GM23338 (cell line): Measurements from ENCODE around the gene PTPRF. TPM values are rescaled to one million over a fixed set of nuclear protein-coding genes. Genes with fewer than 3 reads are reported as not detected.

Experiments
- ATAC-seq: fragments of 200-7000 bp; cut with Tn5 transposase; 3 replicates; pipeline ENCODE4 v1.9.1; 2020
- DNase-seq: peaks from one replicate; pipeline ENCODE4 v3.0.0-alpha.2; 2015; ENCODE audit warnings: low spot score
- H2AFZ ChIP-seq: fragments of 200-600 bp; sonication (generic); 2 replicates; pipeline ENCODE4 v1.8.0; 2016; ENCODE audit warnings: antibody characterized with exemption, mild to moderate bottlenecking, moderate library complexity
- H3F3A ChIP-seq: fragments of 200-600 bp; sonication (generic); replicated peaks from 2 replicates; pipeline ENCODE4 v1.8.0; 2017; ENCODE audit warnings: antibody characterized with exemption, mixed run types, low read depth
- H3K27ac ChIP-seq: fragments of 200-600 bp; sonication (generic); 2 replicates; pipeline ENCODE4 v1.6.1; 2016; ENCODE audit warnings: low read depth
- H3K27me3 ChIP-seq: fragments of 200-600 bp; sonication (generic); 2 replicates; pipeline ENCODE4 v1.8.0; 2016; ENCODE audit warnings: mild to moderate bottlenecking, mixed run types, moderate library complexity; ENCODE audit not compliant: insufficient read depth
- H3K36me3 ChIP-seq: fragments of 200-600 bp; sonication (generic); 2 replicates; pipeline ENCODE4 v1.8.0; 2016; ENCODE audit warnings: mild to moderate bottlenecking; ENCODE audit not compliant: insufficient read depth
- H3K4me1 ChIP-seq: fragments of 200-600 bp; sonication (generic); 2 replicates; pipeline ENCODE4 v1.8.0; 2016; ENCODE audit warnings: mild to moderate bottlenecking, moderate library complexity; ENCODE audit not compliant: insufficient read depth
- H3K4me2 ChIP-seq: fragments of 200-600 bp; sonication (generic); 2 replicates; pipeline ENCODE4 v1.7.1; 2017; ENCODE audit warnings: mixed run types
- H3K4me3 ChIP-seq: fragments of 200-600 bp; sonication (generic); 2 replicates; pipeline ENCODE4 v1.6.1; 2016; ENCODE audit warnings: mixed run types
- H3K79me2 ChIP-seq: fragments of 200-600 bp; sonication (generic); replicated peaks from 2 replicates; pipeline ENCODE4 v1.8.0; 2017; ENCODE audit warnings: mild to moderate bottlenecking; ENCODE audit not compliant: insufficient read depth
- H3K9me2 ChIP-seq: fragments of 200-600 bp; sonication (generic); 2 replicates; pipeline ENCODE4 v1.8.0; 2017; ENCODE audit not compliant: insufficient read depth
- H4K20me1 ChIP-seq: fragments of 200-600 bp; sonication (generic); replicated peaks from 2 replicates; pipeline ENCODE4 v1.8.0; 2017; ENCODE audit warnings: mild to moderate bottlenecking; ENCODE audit not compliant: insufficient read depth
- H3K27ac Mint-ChIP-seq: 2 replicates; pipeline ENCODE4 v1.8.0; 2020; ENCODE audit warnings: inconsistent platforms, mild to moderate bottlenecking, moderate library complexity, mixed read lengths
- H3K27me3 Mint-ChIP-seq: 3 replicates; pipeline ENCODE4 v1.8.0; 2022; ENCODE audit warnings: low read depth, mild to moderate bottlenecking, moderate library complexity, mixed read lengths, inconsistent platforms; ENCODE audit not compliant: insufficient read depth, poor library complexity
- H3K36me3 Mint-ChIP-seq: 3 replicates; pipeline ENCODE4 v1.8.0; 2021; ENCODE audit warnings: low read depth, mild to moderate bottlenecking, inconsistent platforms, moderate library complexity, mixed read lengths
- H3K4me1 Mint-ChIP-seq: 3 replicates; pipeline ENCODE4 v1.8.0; 2020; ENCODE audit warnings: mild to moderate bottlenecking, inconsistent platforms, mixed read lengths
- H3K4me3 Mint-ChIP-seq: 3 replicates; pipeline ENCODE4 v1.8.0; 2021; ENCODE audit warnings: moderate library complexity, mild to moderate bottlenecking, inconsistent platforms, mixed read lengths
- H3K9me3 Mint-ChIP-seq: 3 replicates; pipeline ENCODE4 v1.8.0; 2020; ENCODE audit warnings: moderate library complexity, mild to moderate bottlenecking, inconsistent platforms, mixed read lengths
- CREB1 ChIP-seq: fragments of 250-450 bp; sonication (Bioruptor Pico); IDR thresholded peaks from 2 replicates; pipeline ENCODE4 v1.5.0; 2020; ENCODE audit warnings: low read depth, mild to moderate bottlenecking, moderate library complexity
- EZH2 ChIP-seq: fragments of 200-600 bp; sonication (generic); IDR thresholded peaks from one replicate; pipeline ENCODE4 v1.8.0; 2017; ENCODE audit warnings: antibody characterized with exemption, mild to moderate bottlenecking, low read depth; ENCODE audit not compliant: unreplicated experiment
- EZH2phosphoT487 ChIP-seq: fragments of 200-600 bp; sonication (generic); IDR thresholded peaks from one replicate; pipeline ENCODE4 v1.8.1; 2018; ENCODE audit warnings: antibody characterized with exemption; ENCODE audit not compliant: unreplicated experiment
- JUNB ChIP-seq: IDR thresholded peaks from one replicate; pipeline ENCODE4 v1.6.1; 2016; ENCODE audit warnings: antibody characterized with exemption; ENCODE audit not compliant: unreplicated experiment
- NANOG ChIP-seq: IDR thresholded peaks from 2 replicates; pipeline ENCODE4 v1.6.1; 2016; ENCODE audit warnings: antibody characterized with exemption, borderline replicate concordance
- POLR2AphosphoS5 ChIP-seq: IDR thresholded peaks from 2 replicates; pipeline ENCODE4 v1.6.1; 2016; ENCODE audit warnings: antibody characterized with exemption, low read depth
- STAT1 ChIP-seq: IDR thresholded peaks from one replicate; pipeline ENCODE4 v1.6.1; 2016; ENCODE audit warnings: antibody characterized with exemption; ENCODE audit not compliant: unreplicated experiment
- ZNF114 ChIP-seq: fragments of 250-450 bp; sonication (Bioruptor Pico); IDR thresholded peaks from 2 replicates; pipeline ENCODE4 v1.5.0; 2020; ENCODE audit warnings: mild to moderate bottlenecking, moderate library complexity
- ZNF331 ChIP-seq: fragments of 250-450 bp; sonication (Bioruptor Pico); IDR thresholded peaks from 2 replicates; pipeline ENCODE4 v1.5.0; 2020; ENCODE audit warnings: low read depth, mild to moderate bottlenecking, moderate library complexity
- ZNF462 ChIP-seq: fragments of 250-450 bp; sonication (Bioruptor Pico); IDR thresholded peaks from 2 replicates; pipeline ENCODE4 v1.5.0; 2020; ENCODE audit warnings: mild to moderate bottlenecking, moderate library complexity
- polyA plus RNA-seq: library from polyadenylated mRNA; unstranded; fragments of >200 nt; fragmentation: Nextera tagmentation; extraction: Ambion mirVana; gene quantifications from 2 replicates; pipeline ENCODE4 v1.2.1, GENCODE V29; 2016
- total RNA-seq: library from RNA; depleted of rRNA; stranded (reverse); fragments of >200 nt; shearing (Covaris generic); gene quantifications from 2 replicates; pipeline ENCODE4 v1.2.3, GENCODE V29; 2014
- TF ChIP-seq, protein P1 (sequence below): IDR thresholded peaks from one replicate; pipeline ENCODE4 v1.6.1; 2018; ENCODE audit warnings: antibody characterized with exemption; ENCODE audit not compliant: unreplicated experiment
- TF ChIP-seq, protein P2 (sequence below): IDR thresholded peaks from 2 replicates; pipeline ENCODE4 v1.6.1; 2016; ENCODE audit warnings: antibody characterized with exemption
- TF ChIP-seq, protein P3 (sequence below), 2 experiments: fragments of 200-600 bp in 1 of 2; sonication (generic) in 1 of 2; conservative IDR thresholded peaks; 2 replicates each; pipeline versions ENCODE4 v1.5.1 to v1.6.1; 2016 to 2017; ENCODE audit warnings: antibody characterized with exemption in 2 of 2, low read depth in 2 of 2, mild to moderate bottlenecking in 2 of 2, moderate library complexity in 1 of 2

PTPRF gene
- total and polyA plus RNA-seq, 2 experiments from 2014 or later: 52.4 to 173 TPM

DNA sequence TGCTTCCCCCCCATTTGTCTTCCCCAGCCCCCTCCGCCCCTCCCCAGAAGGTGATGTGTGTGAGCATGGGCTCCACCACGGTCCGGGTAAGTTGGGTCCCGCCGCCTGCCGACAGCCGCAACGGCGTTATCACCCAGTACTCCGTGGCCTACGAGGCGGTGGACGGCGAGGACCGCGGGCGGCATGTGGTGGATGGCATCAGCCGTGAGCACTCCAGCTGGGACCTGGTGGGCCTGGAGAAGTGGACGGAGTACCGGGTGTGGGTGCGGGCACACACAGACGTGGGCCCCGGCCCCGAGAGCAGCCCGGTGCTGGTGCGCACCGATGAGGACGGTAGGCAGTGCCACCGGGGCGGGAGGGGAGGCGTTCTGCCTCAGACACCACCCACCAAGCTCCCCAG lies 67.0 kb downstream of the PTPRF start:
- peaks cover 10% of the 10 kb centered on the region for H3K27me3 Mint-ChIP-seq
- TF ChIP-seq ZNF331 (CRISPR knock-in tag): no peak
- no peak for TF ChIP-seq POLR2AphosphoS5
- TF ChIP-seq, protein P1, sequence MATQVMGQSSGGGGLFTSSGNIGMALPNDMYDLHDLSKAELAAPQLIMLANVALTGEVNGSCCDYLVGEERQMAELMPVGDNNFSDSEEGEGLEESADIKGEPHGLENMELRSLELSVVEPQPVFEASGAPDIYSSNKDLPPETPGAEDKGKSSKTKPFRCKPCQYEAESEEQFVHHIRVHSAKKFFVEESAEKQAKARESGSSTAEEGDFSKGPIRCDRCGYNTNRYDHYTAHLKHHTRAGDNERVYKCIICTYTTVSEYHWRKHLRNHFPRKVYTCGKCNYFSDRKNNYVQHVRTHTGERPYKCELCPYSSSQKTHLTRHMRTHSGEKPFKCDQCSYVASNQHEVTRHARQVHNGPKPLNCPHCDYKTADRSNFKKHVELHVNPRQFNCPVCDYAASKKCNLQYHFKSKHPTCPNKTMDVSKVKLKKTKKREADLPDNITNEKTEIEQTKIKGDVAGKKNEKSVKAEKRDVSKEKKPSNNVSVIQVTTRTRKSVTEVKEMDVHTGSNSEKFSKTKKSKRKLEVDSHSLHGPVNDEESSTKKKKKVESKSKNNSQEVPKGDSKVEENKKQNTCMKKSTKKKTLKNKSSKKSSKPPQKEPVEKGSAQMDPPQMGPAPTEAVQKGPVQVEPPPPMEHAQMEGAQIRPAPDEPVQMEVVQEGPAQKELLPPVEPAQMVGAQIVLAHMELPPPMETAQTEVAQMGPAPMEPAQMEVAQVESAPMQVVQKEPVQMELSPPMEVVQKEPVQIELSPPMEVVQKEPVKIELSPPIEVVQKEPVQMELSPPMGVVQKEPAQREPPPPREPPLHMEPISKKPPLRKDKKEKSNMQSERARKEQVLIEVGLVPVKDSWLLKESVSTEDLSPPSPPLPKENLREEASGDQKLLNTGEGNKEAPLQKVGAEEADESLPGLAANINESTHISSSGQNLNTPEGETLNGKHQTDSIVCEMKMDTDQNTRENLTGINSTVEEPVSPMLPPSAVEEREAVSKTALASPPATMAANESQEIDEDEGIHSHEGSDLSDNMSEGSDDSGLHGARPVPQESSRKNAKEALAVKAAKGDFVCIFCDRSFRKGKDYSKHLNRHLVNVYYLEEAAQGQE: no peak
- no peak for TF ChIP-seq NANOG
- no peak for TF ChIP-seq STAT1
- TF ChIP-seq, protein P2, sequence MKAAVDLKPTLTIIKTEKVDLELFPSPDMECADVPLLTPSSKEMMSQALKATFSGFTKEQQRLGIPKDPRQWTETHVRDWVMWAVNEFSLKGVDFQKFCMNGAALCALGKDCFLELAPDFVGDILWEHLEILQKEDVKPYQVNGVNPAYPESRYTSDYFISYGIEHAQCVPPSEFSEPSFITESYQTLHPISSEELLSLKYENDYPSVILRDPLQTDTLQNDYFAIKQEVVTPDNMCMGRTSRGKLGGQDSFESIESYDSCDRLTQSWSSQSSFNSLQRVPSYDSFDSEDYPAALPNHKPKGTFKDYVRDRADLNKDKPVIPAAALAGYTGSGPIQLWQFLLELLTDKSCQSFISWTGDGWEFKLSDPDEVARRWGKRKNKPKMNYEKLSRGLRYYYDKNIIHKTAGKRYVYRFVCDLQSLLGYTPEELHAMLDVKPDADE: no peak
- TF ChIP-seq CREB1 (CRISPR knock-in tag): no peak
- TF ChIP-seq EZH2phosphoT487: no peak
- no peak for TF ChIP-seq ZNF462 (CRISPR knock-in tag)
- TF ChIP-seq, protein P3, sequence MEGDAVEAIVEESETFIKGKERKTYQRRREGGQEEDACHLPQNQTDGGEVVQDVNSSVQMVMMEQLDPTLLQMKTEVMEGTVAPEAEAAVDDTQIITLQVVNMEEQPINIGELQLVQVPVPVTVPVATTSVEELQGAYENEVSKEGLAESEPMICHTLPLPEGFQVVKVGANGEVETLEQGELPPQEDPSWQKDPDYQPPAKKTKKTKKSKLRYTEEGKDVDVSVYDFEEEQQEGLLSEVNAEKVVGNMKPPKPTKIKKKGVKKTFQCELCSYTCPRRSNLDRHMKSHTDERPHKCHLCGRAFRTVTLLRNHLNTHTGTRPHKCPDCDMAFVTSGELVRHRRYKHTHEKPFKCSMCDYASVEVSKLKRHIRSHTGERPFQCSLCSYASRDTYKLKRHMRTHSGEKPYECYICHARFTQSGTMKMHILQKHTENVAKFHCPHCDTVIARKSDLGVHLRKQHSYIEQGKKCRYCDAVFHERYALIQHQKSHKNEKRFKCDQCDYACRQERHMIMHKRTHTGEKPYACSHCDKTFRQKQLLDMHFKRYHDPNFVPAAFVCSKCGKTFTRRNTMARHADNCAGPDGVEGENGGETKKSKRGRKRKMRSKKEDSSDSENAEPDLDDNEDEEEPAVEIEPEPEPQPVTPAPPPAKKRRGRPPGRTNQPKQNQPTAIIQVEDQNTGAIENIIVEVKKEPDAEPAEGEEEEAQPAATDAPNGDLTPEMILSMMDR (conservative IDR thresholded peaks at IDR 0.05; ENCODE audit: low read depth in 2 of 2): no peak
- TF ChIP-seq JUNB: no peak
- no peak for TF ChIP-seq ZNF114 (CRISPR knock-in tag)
- no peak for TF ChIP-seq EZH2
- Histone ChIP-seq H3K79me2 (no peaks in the 10 kb centered on the region), H3K9me2 (no peaks in the 10 kb centered on the region), H3K4me2 (no peak overlapping the region), H3K27ac (no peak overlapping the region), H3K27me3 (no peaks in the 10 kb centered on the region), H2AFZ (no peak overlapping the region), H3K4me1 (no peaks in the 10 kb centered on the region), H3F3A (no peaks in the 10 kb centered on the region), H4K20me1 (peaks cover 3% of the 10 kb centered on the region; the same call in 1 of the 2 replicates), H3K4me3 (no peak overlapping the region), H3K36me3 (peaks cover 4% of the 10 kb centered on the region; the same call in 1 of the 2 replicates)
- H3K27ac Mint-ChIP-seq: no peak overlapping the region
- H3K9me3 Mint-ChIP-seq: no peaks in the 10 kb centered on the region
- ATAC-seq: no peak
- DNase-seq: no peak
- no peak overlapping the region for H3K4me3 Mint-ChIP-seq
- H3K36me3 Mint-ChIP-seq: peaks cover 21% of the 10 kb centered on the region
- no peaks in the 10 kb centered on the region; the same call in 2 of the 3 replicates for H3K4me1 Mint-ChIP-seq
